Measurements from ENCODE around the gene RUNDC3A. TPM values are rescaled to one million over a fixed set of nuclear protein-coding genes. Genes with fewer than 3 reads are reported as not detected.
A peak's percentile ranks its signal among the peaks of the same experiment; 100 is the strongest.

Gene RUNDC3A
- total RNA-seq, 1 donor from 2014 or later, result 0.60 TPM

GRCh38 chr17:44311562-44312181 is 3.3 kb downstream of the RUNDC3A start:
- Mint-ChIP-seq H3K4me1 (peaks cover 12% of the 10 kb centered on the region), H3K4me3 (no peak overlapping the region), H3K9me3 (no peaks in the 10 kb centered on the region), H3K27ac (no peak overlapping the region), H3K27me3 (ENCODE audit: low read depth) (peaks cover 84% of the 10 kb centered on the region), H3K36me3 (no peaks in the 10 kb centered on the region)
- no peak for DNase-seq (ENCODE audit: low spot score in 2 of 2, unreplicated experiment in 2 of 2)
- no peak for TF ChIP-seq CTCF (IDR thresholded peaks at IDR 0.05; ENCODE audit: unreplicated experiment)

- H3K4me1 Mint-ChIP-seq, result peaks cover 12% of the 10 kb centered on the region
- H3K4me3 Mint-ChIP-seq, result no peak overlapping the region
- no peak for DNase-seq (ENCODE audit: low spot score in 2 of 2, unreplicated experiment in 2 of 2)
- no peak for TF ChIP-seq CTCF (IDR thresholded peaks at IDR 0.05; ENCODE audit: unreplicated experiment)
- no peaks in the 10 kb centered on the region for H3K36me3 Mint-ChIP-seq
- peaks cover 84% of the 10 kb centered on the region for H3K27me3 Mint-ChIP-seq (ENCODE audit: low read depth)
- H3K9me3 Mint-ChIP-seq, result no peaks in the 10 kb centered on the region
- no peak overlapping the region for H3K27ac Mint-ChIP-seq
Measured at GRCh38 chr17:44312396-44313104, 4.1 kb downstream of the RUNDC3A start.

GRCh38 chr17:44314031-44314430 is 5.6 kb downstream of the RUNDC3A start:
- TF ChIP-seq CTCF (IDR thresholded peaks at IDR 0.05; ENCODE audit: unreplicated experiment), result no peak
- H3K9me3 Mint-ChIP-seq, result no peaks in the 10 kb centered on the region
- peaks cover 2% of the 10 kb centered on the region for H3K36me3 Mint-ChIP-seq
- peak overlapping the region; percentile 46 for H3K4me3 Mint-ChIP-seq
- peaks cover 92% of the 10 kb centered on the region for H3K27me3 Mint-ChIP-seq (ENCODE audit: low read depth)
- peaks cover 10% of the 10 kb centered on the region for H3K4me1 Mint-ChIP-seq
- DNase-seq (ENCODE audit: low spot score in 2 of 2, unreplicated experiment in 2 of 2), result no peak
- H3K27ac Mint-ChIP-seq, result no peak overlapping the region

GRCh38 chr17:44314524-44314868 is 6.1 kb downstream of the RUNDC3A start:
- Mint-ChIP-seq H3K27me3 (ENCODE audit: low read depth) (peaks cover 88% of the 10 kb centered on the region), H3K36me3 (peaks cover 5% of the 10 kb centered on the region), H3K9me3 (no peaks in the 10 kb centered on the region), H3K4me3 (peak overlapping the region; percentile 46), H3K27ac (no peak overlapping the region), H3K4me1 (peaks cover 10% of the 10 kb centered on the region)
- TF ChIP-seq CTCF (IDR thresholded peaks at IDR 0.05; ENCODE audit: unreplicated experiment), result no peak
- no peak for DNase-seq (ENCODE audit: low spot score in 2 of 2, unreplicated experiment in 2 of 2)

- no peak for TF ChIP-seq CTCF (IDR thresholded peaks at IDR 0.05; ENCODE audit: unreplicated experiment)
- Mint-ChIP-seq H3K9me3 (no peaks in the 10 kb centered on the region), H3K4me3 (peak overlapping the region; percentile 62), H3K4me1 (peaks cover 10% of the 10 kb centered on the region), H3K27me3 (ENCODE audit: low read depth) (peaks cover 82% of the 10 kb centered on the region), H3K36me3 (peaks cover 6% of the 10 kb centered on the region), H3K27ac (no peak overlapping the region)
- DNase-seq (ENCODE audit: low spot score in 2 of 2, unreplicated experiment in 2 of 2), result peak in 1 of 2 experiments; percentile 52
Measured at GRCh38 chr17:44314869-44315661, 6.7 kb downstream of the RUNDC3A start.

Data from mesothelial cell of epicardium (in vitro differentiated cells).